WTC11 (cell line): Measurements from ENCODE around the gene ERBB4. TPM values are rescaled to one million over a fixed set of nuclear protein-coding genes. Genes with fewer than 3 reads are reported as not detected.

Experiments
- ATAC-seq: fragments of 200-7000 bp; cut with Tn5 transposase; 2 replicates; pipeline ENCODE4 v1.10.0; 2021; ENCODE audit warnings: mild to moderate bottlenecking, moderate library complexity
- CTCF ChIA-PET: fragments of 300-600 bp; sonication (Branson Sonifier 250); formaldehyde crosslinking; loops from one replicate; lab custom pipeline; 2021; ENCODE audit warnings: antibody characterized with exemption; lab: Charles Lee
- POLR2A ChIA-PET: fragments of 350-600 bp; sonication (Branson Sonifier 250); formaldehyde crosslinking; loops from one replicate; lab custom pipeline; 2021; ENCODE audit warnings: antibody characterized with exemption; lab: Charles Lee
- DNase-seq: peaks from one replicate; pipeline ENCODE4 v3.0.0; 2021; ENCODE audit warnings: low spot score
- H3K27ac Mint-ChIP-seq: 2 replicates; pipeline ENCODE4 v1.8.0; 2021; ENCODE audit warnings: mixed read lengths
- H3K27me3 Mint-ChIP-seq: 2 replicates; pipeline ENCODE4 v1.8.0; 2021; ENCODE audit warnings: low read depth, mild to moderate bottlenecking, moderate library complexity, mixed read lengths
- H3K36me3 Mint-ChIP-seq: 2 replicates; pipeline ENCODE4 v1.8.0; 2021; ENCODE audit warnings: mixed read lengths
- H3K4me1 Mint-ChIP-seq: 2 replicates; pipeline ENCODE4 v1.8.0; 2022; ENCODE audit warnings: mixed read lengths
- H3K4me3 Mint-ChIP-seq: 2 replicates; pipeline ENCODE4 v1.8.0; 2021; ENCODE audit warnings: mild to moderate bottlenecking, moderate library complexity, mixed read lengths
- H3K9me3 Mint-ChIP-seq: 2 replicates; pipeline ENCODE4 v1.8.0; 2021; ENCODE audit warnings: mixed read lengths
- ATF2 ChIP-seq: sonication (generic); formaldehyde crosslinking; IDR thresholded peaks from 2 replicates; pipeline ENCODE4 v1.8.1; 2022; ENCODE audit warnings: low read depth, missing genetic modification reagents, borderline replicate concordance
- CTCF ChIP-seq: fragments of 200-600 bp; IDR thresholded peaks from 2 replicates; pipeline ENCODE4 v1.8.0; 2022; ENCODE audit warnings: antibody characterized with exemption
- E2F1 ChIP-seq: sonication (generic); formaldehyde crosslinking; IDR thresholded peaks from 2 replicates; pipeline ENCODE4 v1.8.0; 2022; ENCODE audit warnings: mild to moderate bottlenecking, missing genetic modification reagents
- EMX1 ChIP-seq: fragments of 250-450 bp; sonication (Bioruptor Pico); IDR thresholded peaks from 2 replicates; pipeline ENCODE4 v1.8.0; 2021; ENCODE audit warnings: mild to moderate bottlenecking
- ERG ChIP-seq: fragments of 250-450 bp; sonication (Bioruptor Pico); IDR thresholded peaks from 2 replicates; pipeline ENCODE4 v1.8.0; 2021; ENCODE audit warnings: mild to moderate bottlenecking
- FOXK1 ChIP-seq: sonication (generic); formaldehyde crosslinking; IDR thresholded peaks from 2 replicates; pipeline ENCODE4 v1.8.0; 2022; ENCODE audit warnings: mild to moderate bottlenecking, moderate library complexity, missing genetic modification reagents
- FOXP1 ChIP-seq: sonication (generic); formaldehyde crosslinking; IDR thresholded peaks from 2 replicates; pipeline ENCODE4 v1.8.0; 2022; ENCODE audit warnings: missing genetic modification reagents, mild to moderate bottlenecking, moderate library complexity, borderline replicate concordance
- IRF1 ChIP-seq: sonication (generic); formaldehyde crosslinking; IDR thresholded peaks from 2 replicates; pipeline ENCODE4 v1.8.0; 2023; ENCODE audit warnings: missing genetic modification reagents
- MYBL2 ChIP-seq: sonication (generic); formaldehyde crosslinking; IDR thresholded peaks from 2 replicates; pipeline ENCODE4 v1.8.1; 2023; ENCODE audit warnings: mild to moderate bottlenecking, moderate library complexity, missing genetic modification reagents
- NFYB ChIP-seq: sonication (generic); formaldehyde crosslinking; conservative IDR thresholded peaks from 2 replicates; pipeline ENCODE4 v1.8.0; 2022; ENCODE audit warnings: low read depth, missing genetic modification reagents
- NR2C2 ChIP-seq: sonication (generic); formaldehyde crosslinking; IDR thresholded peaks from 2 replicates; pipeline ENCODE4 v1.8.0; 2022; ENCODE audit warnings: mild to moderate bottlenecking, missing genetic modification reagents
- OVOL2 ChIP-seq: fragments of 250-450 bp; sonication (Bioruptor Pico); IDR thresholded peaks from 2 replicates; pipeline ENCODE4 v1.9.0; 2021; ENCODE audit warnings: mild to moderate bottlenecking, borderline replicate concordance
- TEAD4 ChIP-seq: sonication (generic); formaldehyde crosslinking; IDR thresholded peaks from 2 replicates; pipeline ENCODE4 v1.8.0; 2022; ENCODE audit warnings: mild to moderate bottlenecking, missing genetic modification reagents
- ZNF138 ChIP-seq: sonication (generic); formaldehyde crosslinking; conservative IDR thresholded peaks from 2 replicates; pipeline ENCODE4 v1.8.1; 2022; ENCODE audit warnings: mild to moderate bottlenecking, moderate library complexity, missing genetic modification reagents
- ZNF219 ChIP-seq: sonication (generic); formaldehyde crosslinking; IDR thresholded peaks from 2 replicates; pipeline ENCODE4 v1.8.0; 2023; ENCODE audit warnings: missing genetic modification reagents, mild to moderate bottlenecking, borderline replicate concordance
- ZNF263 ChIP-seq: sonication (generic); formaldehyde crosslinking; IDR thresholded peaks from 2 replicates; pipeline ENCODE4 v1.8.1; 2022; ENCODE audit warnings: low read depth, mild to moderate bottlenecking, moderate library complexity, missing genetic modification reagents
- ZNF423 ChIP-seq: fragments of 250-450 bp; sonication (Bioruptor Pico); IDR thresholded peaks from 2 replicates; pipeline ENCODE4 v2.1.2; 2022; ENCODE audit warnings: mild to moderate bottlenecking, moderate library complexity
- ZNF425 ChIP-seq: fragments of 250-450 bp; sonication (Bioruptor Pico); conservative IDR thresholded peaks from 2 replicates; pipeline ENCODE4 v1.9.0; 2021; ENCODE audit warnings: mild to moderate bottlenecking
- total RNA-seq: library from RNA; stranded (reverse); gene quantifications from 3 replicates; pipeline ENCODE4 v1.2.3, GENCODE V29; 2021
- TF ChIP-seq, protein P1 (sequence below): sonication (generic); formaldehyde crosslinking; IDR thresholded peaks from 2 replicates; pipeline ENCODE4 v1.8.0; 2022; ENCODE audit warnings: mild to moderate bottlenecking, missing genetic modification reagents
- TF ChIP-seq, protein P2 (sequence below): sonication (generic); formaldehyde crosslinking; IDR thresholded peaks from 2 replicates; pipeline ENCODE4 v1.8.1; 2023; ENCODE audit warnings: mild to moderate bottlenecking, missing genetic modification reagents

The ERBB4 gene
- total RNA-seq, 1 experiment from 2014 or later, result 1.6 TPM

- Mint-ChIP-seq H3K4me3 (no peak overlapping the region), H3K36me3 (no peaks in the 10 kb centered on the region), H3K27ac (no peak overlapping the region), H3K4me1 (peaks cover 36% of the 10 kb centered on the region), H3K9me3 (peaks cover 11% of the 10 kb centered on the region), H3K27me3 (peaks cover 41% of the 10 kb centered on the region)
- POLR2A ChIA-PET, result interaction anchor here (0.6 kb wide), 1 partner anchor 689 kb away, joined by 3 read pairs; no protein-coding TSS in a partner anchor
- CTCF ChIA-PET, result interaction anchor here (0.6 to 2.5 kb wide), 4 partner anchors 12 to 1533 kb away, joined by 3 to 13 read pairs (median 6); no protein-coding TSS in a partner anchor
- no peak for TF ChIP-seq OVOL2 (CRISPR knock-in tag)
- TF ChIP-seq, protein P1, sequence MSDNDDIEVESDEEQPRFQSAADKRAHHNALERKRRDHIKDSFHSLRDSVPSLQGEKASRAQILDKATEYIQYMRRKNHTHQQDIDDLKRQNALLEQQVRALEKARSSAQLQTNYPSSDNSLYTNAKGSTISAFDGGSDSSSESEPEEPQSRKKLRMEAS (CRISPR knock-in tag), result no peak
- TF ChIP-seq ZNF425 (CRISPR knock-in tag), result no peak
- no peak for TF ChIP-seq ATF2 (CRISPR knock-in tag)
- TF ChIP-seq TEAD4, result no peak
- no peak for TF ChIP-seq MYBL2
- TF ChIP-seq ZNF423 (CRISPR knock-in tag), result no peak
- no peak for TF ChIP-seq ZNF263 (CRISPR knock-in tag)
- no peak for TF ChIP-seq NR2C2
- no peak for TF ChIP-seq E2F1 (CRISPR knock-in tag)
- no peak for TF ChIP-seq NFYB
- no peak for TF ChIP-seq EMX1
- no peak for TF ChIP-seq IRF1
- peak; percentile 96 for ATAC-seq
- DNase-seq, result no peak
Observed at GRCh38 chr2:211331736-211332135, 1206.9 kb downstream of the ERBB4 start.

DNA sequence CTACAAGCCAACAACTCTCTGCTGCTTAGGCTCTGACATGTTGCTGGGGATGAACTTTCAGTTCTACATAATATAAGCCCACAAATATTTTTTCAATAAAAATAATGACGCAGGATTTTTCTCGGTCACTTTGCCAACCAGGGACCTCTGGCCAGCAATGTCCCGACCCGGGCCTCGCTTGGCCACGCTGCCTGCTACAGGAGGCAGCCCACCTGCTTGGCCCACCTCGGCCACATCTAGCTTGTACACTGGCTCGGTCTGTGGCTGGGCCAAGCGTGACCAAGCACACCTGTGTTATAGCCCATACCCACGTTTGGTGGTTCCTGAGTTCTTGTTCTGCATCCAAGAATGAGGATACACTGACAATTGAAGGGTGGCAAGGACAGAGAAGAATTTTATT, 1208.7 kb downstream of the ERBB4 start:
- Mint-ChIP-seq H3K27me3 (peaks cover 36% of the 10 kb centered on the region), H3K36me3 (no peaks in the 10 kb centered on the region), H3K9me3 (no peaks in the 10 kb centered on the region), H3K27ac (no peak overlapping the region), H3K4me3 (no peak overlapping the region), H3K4me1 (peaks cover 36% of the 10 kb centered on the region)
- CTCF ChIA-PET, result interaction anchor here (2.5 kb wide), 1 partner anchor 18 kb away, joined by 13 read pairs; no protein-coding TSS in a partner anchor
- DNase-seq (no peak), ATAC-seq (no peak)
- POLR2A ChIA-PET, result no interaction called here
- TF ChIP-seq FOXP1 (CRISPR knock-in tag) (no peak), ERG (CRISPR knock-in tag) (no peak), ZNF219 (no peak), NR2C2 (no peak), FOXK1 (CRISPR knock-in tag) (no peak), ATF2 (CRISPR knock-in tag) (no peak), CTCF (no peak), ZNF138 (CRISPR knock-in tag) (no peak), MYBL2 (no peak)
- TF ChIP-seq, protein P2, sequence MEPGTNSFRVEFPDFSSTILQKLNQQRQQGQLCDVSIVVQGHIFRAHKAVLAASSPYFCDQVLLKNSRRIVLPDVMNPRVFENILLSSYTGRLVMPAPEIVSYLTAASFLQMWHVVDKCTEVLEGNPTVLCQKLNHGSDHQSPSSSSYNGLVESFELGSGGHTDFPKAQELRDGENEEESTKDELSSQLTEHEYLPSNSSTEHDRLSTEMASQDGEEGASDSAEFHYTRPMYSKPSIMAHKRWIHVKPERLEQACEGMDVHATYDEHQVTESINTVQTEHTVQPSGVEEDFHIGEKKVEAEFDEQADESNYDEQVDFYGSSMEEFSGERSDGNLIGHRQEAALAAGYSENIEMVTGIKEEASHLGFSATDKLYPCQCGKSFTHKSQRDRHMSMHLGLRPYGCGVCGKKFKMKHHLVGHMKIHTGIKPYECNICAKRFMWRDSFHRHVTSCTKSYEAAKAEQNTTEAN (CRISPR knock-in tag), result no peak
